Gastroesophageal sphincter (tissue), 3 donors: ENCODE measurements around the gene SRRM1.

Experiments used
- CTCF ChIP-seq, 4 experiments: fragments of 200-600 bp in 2 of 4; fragments of 450-650 bp in 2 of 4; sonication (generic) in 1 of 4; IDR thresholded peaks; one replicate each; pipeline ENCODE4 v1.5.1; 2017 to 2019; ENCODE audit warnings: antibody characterized with exemption in 4 of 4, mild to moderate bottlenecking in 2 of 4, moderate library complexity in 2 of 4
- EP300 ChIP-seq: sonication (generic); formaldehyde crosslinking; IDR thresholded peaks from one replicate; pipeline ENCODE4 v1.6.1; 2017; ENCODE audit warnings: antibody characterized with exemption, mild to moderate bottlenecking
- POLR2A ChIP-seq, 2 donors: fragments of 450-650 bp; IDR thresholded peaks; one replicate each; pipeline ENCODE4 v1.6.1; 2017; ENCODE audit warnings: antibody characterized with exemption in 2 of 2, mild to moderate bottlenecking in 2 of 2, moderate library complexity in 1 of 2

- TF ChIP-seq CTCF (IDR thresholded peaks at IDR 0.05), result no peak
- no peak for TF ChIP-seq EP300
- no peak for TF ChIP-seq POLR2A (IDR thresholded peaks at IDR 0.05)
Observed at GRCh38 chr1:24596401-24596880, 46.7 kb upstream of the SRRM1 start.
